HepG2 (cell line): ENCODE data around the gene NGDN. TPM values are rescaled to one million over a fixed set of nuclear protein-coding genes. Genes with fewer than 3 reads are reported as not detected.
A peak's percentile ranks its signal among the peaks of the same experiment; 100 is the strongest.

ENCODE experiments used
- ARID3A ChIP-seq: IDR thresholded peaks from 2 replicates; pipeline ENCODE4 v1.6.1; 2012; ENCODE audit warnings: low read depth, low read length, improper control_type of control experiment
- FOXA3 ChIP-seq: IDR thresholded peaks from 2 replicates; pipeline ENCODE4 v1.6.1; 2016; ENCODE audit warnings: missing genetic modification reagents, missing compliant biosample characterization
- GRHL1 ChIP-seq: sonication (generic); formaldehyde crosslinking; conservative IDR thresholded peaks from 2 replicates; pipeline ENCODE4 v1.8.0; 2022; ENCODE audit warnings: missing genetic modification reagents
- HOMEZ ChIP-seq: IDR thresholded peaks from 2 replicates; pipeline ENCODE4 v1.6.1; 2016; ENCODE audit warnings: low read depth
- HOXA7 ChIP-seq: sonication (generic); formaldehyde crosslinking; IDR thresholded peaks from 2 replicates; pipeline ENCODE4 v1.8.1; 2022; ENCODE audit warnings: mild to moderate bottlenecking, missing genetic modification reagents, moderate library complexity
- KDM1A ChIP-seq: IDR thresholded peaks from 2 replicates; pipeline ENCODE4 v1.6.1; 2016; ENCODE audit warnings: missing compliant biosample characterization
- KDM3A ChIP-seq: IDR thresholded peaks from 2 replicates; pipeline ENCODE4 v1.6.1; 2018; ENCODE audit warnings: low read depth, missing compliant biosample characterization
- KDM5B ChIP-seq: sonication (generic); formaldehyde crosslinking; IDR thresholded peaks from 2 replicates; pipeline ENCODE4 v1.4.0; 2020; ENCODE audit warnings: missing genetic modification reagents, mild to moderate bottlenecking, borderline replicate concordance
- MTERF4 ChIP-seq: sonication (generic); formaldehyde crosslinking; IDR thresholded peaks from 2 replicates; pipeline ENCODE4 v1.8.0; 2023; ENCODE audit warnings: mild to moderate bottlenecking, missing genetic modification reagents
- PHF5A ChIP-seq: IDR thresholded peaks from one replicate; pipeline ENCODE4 v1.6.1; 2018; ENCODE audit warnings: low read depth, missing genetic modification reagents; ENCODE audit not compliant: unreplicated experiment
- SRSF1 ChIP-seq: fragments of 200-400 bp; formaldehyde crosslinking; optimal IDR thresholded peaks from 2 replicates; pipeline ENCODE3; 2017; ENCODE audit warnings: mild to moderate bottlenecking, low read depth, low read length, moderate library complexity
- TBX3 ChIP-seq: fragments of 450-650 bp; IDR thresholded peaks from 2 replicates; pipeline ENCODE4 v1.6.1; 2017; ENCODE audit warnings: antibody characterized with exemption, mild to moderate bottlenecking, inconsistent platforms, borderline replicate concordance
- TEAD2 ChIP-seq: sonication (generic); formaldehyde crosslinking; IDR thresholded peaks from 2 replicates; pipeline ENCODE4 v1.9.0; 2021; ENCODE audit warnings: missing genetic modification reagents
- ZNF235 ChIP-seq: sonication (generic); formaldehyde crosslinking; IDR thresholded peaks from 2 replicates; pipeline ENCODE4 v1.8.1; 2023; ENCODE audit warnings: mild to moderate bottlenecking, missing genetic modification reagents, borderline replicate concordance
- ZNF263 ChIP-seq: sonication (generic); formaldehyde crosslinking; IDR thresholded peaks from 2 replicates; pipeline ENCODE4 v1.4.0; 2020; ENCODE audit warnings: missing genetic modification reagents
- ZNF33B ChIP-seq: sonication (generic); formaldehyde crosslinking; IDR thresholded peaks from 2 replicates; pipeline ENCODE4 v1.5.1; 2020; ENCODE audit warnings: mild to moderate bottlenecking, missing genetic modification reagents
- ZNF468 ChIP-seq: sonication (generic); formaldehyde crosslinking; IDR thresholded peaks from 2 replicates; pipeline ENCODE4 v1.8.0; 2022; ENCODE audit warnings: mild to moderate bottlenecking, moderate library complexity, missing genetic modification reagents
- ZNF550 ChIP-seq: sonication (generic); formaldehyde crosslinking; IDR thresholded peaks from 2 replicates; pipeline ENCODE4 v1.4.0; 2020; ENCODE audit warnings: mild to moderate bottlenecking, missing genetic modification reagents, borderline replicate concordance
- ZNF800 ChIP-seq: sonication (generic); formaldehyde crosslinking; IDR thresholded peaks from 2 replicates; pipeline ENCODE4 v1.4.0; 2020; ENCODE audit warnings: missing genetic modification reagents
- ZSCAN31 ChIP-seq: sonication (generic); formaldehyde crosslinking; IDR thresholded peaks from 2 replicates; pipeline ENCODE4 v1.5.0; 2020; ENCODE audit warnings: low read depth, mild to moderate bottlenecking, missing genetic modification reagents
- polyA plus RNA-seq, 8 experiments: library from polyadenylated mRNA; depleted of rRNA in 3 of 8; stranded (reverse) in 7 of 8; unstranded in 1 of 8; fragments of >200 nt; fragmentation: Illumina TruSeq in 4 of 8; extraction: Trizol in 4 of 8; gene quantifications; 2 replicates each; pipeline versions ENCODE4 v1.2.1 to v1.2.3, GENCODE V29; 2011 to 2016; ENCODE audit warnings: low read depth in 4 of 8, missing spikeins in 1 of 8, mixed read lengths in 1 of 8; ENCODE audit not compliant: insufficient read depth in 1 of 8
- total RNA-seq, 5 experiments: library from RNA; depleted of rRNA; stranded (reverse); fragments of >200 nt; fragmentation: Illumina TruSeq; extraction: Trizol; gene quantifications; 2 replicates each; pipeline ENCODE4 v1.2.3, GENCODE V29; 2016; ENCODE audit warnings: low read depth in 1 of 5

The NGDN gene
- total and polyA plus RNA-seq, 2 of the 13 experiments (the other 11 are each of a cell fraction or from before 2014, with no cell fraction given) = 154 to 216 TPM

GRCh38 chr14:23436327-23437132 lies 33.0 kb upstream of the NGDN start (continued):
- 0 out of 2 replicates have a peak, but pooled peaks have one; percentile 1 for TF ChIP-seq KDM5B (CRISPR knock-in tag)
- TF ChIP-seq ZNF263 (CRISPR knock-in tag) = 0 out of 2 replicates have a peak, but pooled peaks have one; percentile 15
- 0 out of 2 replicates have a peak, but pooled peaks have one; percentile 15 for TF ChIP-seq ZNF550 (CRISPR knock-in tag)
- TF ChIP-seq TBX3 = no peak
- TF ChIP-seq KDM1A (CRISPR knock-in tag) = no peak
- TF ChIP-seq ZNF468 = no peak
- no peak for TF ChIP-seq PHF5A (CRISPR knock-in tag)
- TF ChIP-seq MTERF4 (CRISPR knock-in tag) = no peak
- TF ChIP-seq TEAD2 (CRISPR knock-in tag) = no peak
- TF ChIP-seq GRHL1 (CRISPR knock-in tag) = no peak
- no peak for TF ChIP-seq SRSF1
- no peak for TF ChIP-seq HOXA7 (CRISPR knock-in tag)
- TF ChIP-seq ZNF800 (CRISPR knock-in tag) = no peak
- TF ChIP-seq ARID3A = no peak
- no peak for TF ChIP-seq HOMEZ (CRISPR knock-in tag)
- no peak for TF ChIP-seq FOXA3
- no peak for TF ChIP-seq ZNF235 (CRISPR knock-in tag)
- no peak for TF ChIP-seq ZNF33B (CRISPR knock-in tag)
- no peak for TF ChIP-seq KDM3A (CRISPR knock-in tag)
- TF ChIP-seq ZSCAN31 (CRISPR knock-in tag) = 0 out of 2 replicates have a peak, but pooled peaks have one; percentile 54
